BE2C (cell line): ENCODE results near the gene URGCP.

Source experiments
- DNase-seq: peaks from one replicate; pipeline ENCODE4 v3.0.0-alpha.2; 2020
- H3K27me3 ChIP-seq: fragments of 250-450 bp; sonication (Bioruptor Pico); 2 replicates; pipeline ENCODE4 v1.5.1; 2020; ENCODE audit warnings: mild to moderate bottlenecking
- H3K36me3 ChIP-seq: fragments of 250-450 bp; sonication (Bioruptor Pico); 2 replicates; pipeline ENCODE4 v1.5.1; 2020; ENCODE audit warnings: mild to moderate bottlenecking
- H3K4me1 ChIP-seq: fragments of 250-450 bp; sonication (Bioruptor Pico); 2 replicates; pipeline ENCODE4 v1.5.1; 2020
- H3K4me3 ChIP-seq: 2 replicates; pipeline ENCODE4 v1.5.1; 2011; ENCODE audit warnings: low read depth, low read length
- H3K9me3 ChIP-seq: fragments of 250-450 bp; sonication (Bioruptor Pico); 2 replicates; pipeline ENCODE4 v1.5.1; 2020
- CTCF ChIP-seq: IDR thresholded peaks from 2 replicates; pipeline ENCODE4 v1.5.1; 2012; ENCODE audit warnings: mild to moderate bottlenecking, low read depth, low read length

The URGCP gene

GRCh38 chr7:43890468-43890867 lies 15.9 kb downstream of the URGCP start:
- TF ChIP-seq CTCF, result no peak
- DNase-seq, result no peak
- no peaks in the 10 kb centered on the region for H3K9me3 ChIP-seq
- H3K36me3 ChIP-seq, result peaks cover 13% of the 10 kb centered on the region
- no peak overlapping the region for H3K4me3 ChIP-seq
- H3K27me3 ChIP-seq, result no peaks in the 10 kb centered on the region
- no peaks in the 10 kb centered on the region for H3K4me1 ChIP-seq

GRCh38 chr7:43888993-43889945 lies 17.1 kb downstream of the URGCP start:
- no peak overlapping the region for H3K4me3 ChIP-seq
- peaks cover 19% of the 10 kb centered on the region for H3K36me3 ChIP-seq
- DNase-seq, result no peak
- no peak for TF ChIP-seq CTCF
- H3K27me3 ChIP-seq, result no peaks in the 10 kb centered on the region
- no peaks in the 10 kb centered on the region for H3K9me3 ChIP-seq
- H3K4me1 ChIP-seq, result no peaks in the 10 kb centered on the region

GRCh38 chr7:43884617-43885016 lies 21.8 kb downstream of the URGCP start:
- Histone ChIP-seq H3K9me3 (no peaks in the 10 kb centered on the region), H3K4me3 (no peak overlapping the region), H3K4me1 (no peaks in the 10 kb centered on the region), H3K36me3 (peaks cover 40% of the 10 kb centered on the region), H3K27me3 (no peaks in the 10 kb centered on the region)
- DNase-seq, result no peak
- TF ChIP-seq CTCF, result no peak

GRCh38 chr7:43884209-43884608 lies 22.2 kb downstream of the URGCP start:
- no peaks in the 10 kb centered on the region for H3K27me3 ChIP-seq
- no peak overlapping the region for H3K4me3 ChIP-seq
- no peak for TF ChIP-seq CTCF
- no peaks in the 10 kb centered on the region for H3K4me1 ChIP-seq
- no peaks in the 10 kb centered on the region for H3K9me3 ChIP-seq
- H3K36me3 ChIP-seq, result peaks cover 42% of the 10 kb centered on the region
- no peak for DNase-seq

GRCh38 chr7:43880596-43880995 lies 25.8 kb downstream of the URGCP start:
- no peak for TF ChIP-seq CTCF
- Histone ChIP-seq H3K4me1 (no peaks in the 10 kb centered on the region), H3K4me3 (no peak overlapping the region), H3K27me3 (no peaks in the 10 kb centered on the region), H3K9me3 (no peaks in the 10 kb centered on the region), H3K36me3 (peaks cover 65% of the 10 kb centered on the region)
- no peak for DNase-seq

GRCh38 chr7:43879477-43879876 lies 26.9 kb downstream of the URGCP start:
- DNase-seq, result no peak
- H3K36me3 ChIP-seq, result peaks cover 61% of the 10 kb centered on the region
- no peaks in the 10 kb centered on the region for H3K27me3 ChIP-seq
- no peaks in the 10 kb centered on the region for H3K4me1 ChIP-seq
- H3K4me3 ChIP-seq, result no peak overlapping the region
- no peaks in the 10 kb centered on the region for H3K9me3 ChIP-seq
- no peak for TF ChIP-seq CTCF
